T-helper 1 cell treated with Interleukin-12 subunit alpha and Interleukin-12 subunit beta and Interleukin-4 antibody, amounts not matched to agents 30 μg/mL and 1 μg/mL, for 36 hours (primary cell): Measurements from ENCODE around the gene GCLM.

Experiments
- H3K27ac Mint-ChIP-seq: one replicate; pipeline ENCODE4 v1.8.0; 2021; ENCODE audit warnings: mild to moderate bottlenecking, mixed read lengths
- H3K27me3 Mint-ChIP-seq: one replicate; pipeline ENCODE4 v1.8.0; 2021; ENCODE audit warnings: low read depth, mixed read lengths
- H3K36me3 Mint-ChIP-seq: one replicate; pipeline ENCODE4 v1.8.0; 2021; ENCODE audit warnings: low read depth, mixed read lengths
- H3K4me1 Mint-ChIP-seq: one replicate; pipeline ENCODE4 v1.8.0; 2021; ENCODE audit warnings: low read depth, mixed read lengths
- H3K4me3 Mint-ChIP-seq: one replicate; pipeline ENCODE4 v1.8.0; 2021; ENCODE audit warnings: mild to moderate bottlenecking, moderate library complexity, mixed read lengths
- H3K9me3 Mint-ChIP-seq: one replicate; pipeline ENCODE4 v1.8.0; 2021; ENCODE audit warnings: mixed read lengths

Gene GCLM

GRCh38 chr1:93846206-93846991 lies 62.8 kb downstream of the GCLM start:
- Mint-ChIP-seq H3K27ac (peak overlapping the region; percentile 75), H3K27me3 (peaks cover 10% of the 10 kb centered on the region), H3K4me1 (peaks cover 26% of the 10 kb centered on the region), H3K36me3 (no peaks in the 10 kb centered on the region), H3K9me3 (no peaks in the 10 kb centered on the region), H3K4me3 (peak overlapping the region; percentile 81)

GRCh38 chr1:93845538-93846205 lies 63.6 kb downstream of the GCLM start:
- peak overlapping the region; percentile 81 for H3K4me3 Mint-ChIP-seq
- no peaks in the 10 kb centered on the region for H3K36me3 Mint-ChIP-seq
- H3K27ac Mint-ChIP-seq, result peak overlapping the region; percentile 68
- H3K27me3 Mint-ChIP-seq, result peaks cover 10% of the 10 kb centered on the region
- no peaks in the 10 kb centered on the region for H3K9me3 Mint-ChIP-seq
- H3K4me1 Mint-ChIP-seq, result peaks cover 26% of the 10 kb centered on the region

DNA sequence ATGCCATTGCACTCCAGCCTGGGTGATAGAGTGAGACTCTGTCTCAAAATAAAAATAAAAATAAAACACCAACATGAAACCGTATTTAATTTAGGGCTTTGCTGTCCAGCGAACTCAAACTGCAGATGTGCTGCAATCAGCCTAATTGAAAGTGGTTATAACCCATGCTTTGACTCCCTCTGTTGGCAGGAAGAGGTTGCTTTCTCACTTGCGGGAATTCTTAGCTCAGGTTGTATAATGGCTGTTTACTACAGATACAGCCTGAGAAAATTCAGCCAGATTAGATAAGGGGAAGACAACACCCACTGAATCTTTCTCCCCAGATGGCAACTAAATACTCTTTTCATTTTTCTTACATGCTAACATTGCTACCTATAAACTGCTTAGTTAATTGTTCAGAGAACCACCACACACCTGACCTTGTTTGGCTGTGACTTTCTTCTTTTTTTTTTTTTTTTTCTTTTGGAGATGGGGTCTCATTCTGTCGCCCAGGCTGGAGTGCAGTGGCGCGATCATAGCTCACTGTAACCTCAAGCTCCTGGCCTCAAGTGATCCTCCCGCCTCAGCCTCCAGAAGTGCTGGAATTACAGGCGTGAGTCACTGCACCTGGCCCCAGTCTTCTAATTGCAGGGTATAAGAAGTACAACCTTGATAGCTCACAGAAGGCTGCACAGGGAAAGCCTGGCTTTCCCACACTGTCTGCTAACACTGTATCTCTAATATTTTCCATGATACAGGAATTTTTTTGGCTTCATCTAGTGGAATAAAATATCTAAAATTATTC lies 64.8 kb downstream of the GCLM start:
- Mint-ChIP-seq H3K27ac (no peak overlapping the region), H3K4me3 (peak overlapping the region; percentile 2), H3K9me3 (no peaks in the 10 kb centered on the region), H3K27me3 (peaks cover 10% of the 10 kb centered on the region), H3K4me1 (peaks cover 23% of the 10 kb centered on the region), H3K36me3 (no peaks in the 10 kb centered on the region)

GRCh38 chr1:93842750-93843500 lies 66.3 kb downstream of the GCLM start:
- H3K27me3 Mint-ChIP-seq, result peaks cover 10% of the 10 kb centered on the region
- no peak overlapping the region for H3K4me3 Mint-ChIP-seq
- no peaks in the 10 kb centered on the region for H3K9me3 Mint-ChIP-seq
- no peak overlapping the region for H3K27ac Mint-ChIP-seq
- no peaks in the 10 kb centered on the region for H3K36me3 Mint-ChIP-seq
- peaks cover 20% of the 10 kb centered on the region for H3K4me1 Mint-ChIP-seq

GRCh38 chr1:93841771-93842170 lies 67.5 kb downstream of the GCLM start:
- peaks cover 13% of the 10 kb centered on the region for H3K4me1 Mint-ChIP-seq
- H3K9me3 Mint-ChIP-seq, result no peaks in the 10 kb centered on the region
- no peak overlapping the region for H3K4me3 Mint-ChIP-seq
- H3K27ac Mint-ChIP-seq, result no peak overlapping the region
- H3K36me3 Mint-ChIP-seq, result no peaks in the 10 kb centered on the region
- H3K27me3 Mint-ChIP-seq, result peaks cover 14% of the 10 kb centered on the region

GRCh38 chr1:93840956-93841482 lies 68.2 kb downstream of the GCLM start:
- H3K4me1 Mint-ChIP-seq, result peaks cover 12% of the 10 kb centered on the region
- peaks cover 14% of the 10 kb centered on the region for H3K27me3 Mint-ChIP-seq
- no peak overlapping the region for H3K27ac Mint-ChIP-seq

DNA sequence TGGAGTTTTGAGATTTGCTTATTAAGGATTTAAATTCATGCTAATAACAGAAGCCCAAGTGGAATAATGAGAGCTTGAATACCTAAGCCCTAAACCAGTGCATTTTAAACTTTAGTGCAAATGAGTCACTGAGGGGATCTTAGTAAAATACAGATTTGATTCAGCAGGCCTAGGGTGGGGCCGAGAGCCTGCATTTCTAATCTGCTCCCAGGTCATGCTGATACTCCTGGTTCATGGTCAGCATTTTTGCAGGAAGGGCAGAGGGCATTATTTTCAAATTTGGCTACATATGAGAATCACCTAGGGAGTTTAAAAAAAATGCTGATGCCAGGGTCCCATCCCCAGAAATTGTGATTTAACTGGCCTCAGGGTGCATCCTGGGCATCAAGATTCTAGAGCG lies 69.5 kb downstream of the GCLM start:
- peaks cover 14% of the 10 kb centered on the region for H3K27me3 Mint-ChIP-seq
- peaks cover 3% of the 10 kb centered on the region for H3K9me3 Mint-ChIP-seq
- H3K4me1 Mint-ChIP-seq, result peaks cover 3% of the 10 kb centered on the region
- no peak overlapping the region for H3K27ac Mint-ChIP-seq
- H3K36me3 Mint-ChIP-seq, result peaks cover under 1% of the 10 kb centered on the region
- no peak overlapping the region for H3K4me3 Mint-ChIP-seq

More at GRCh38 chr1:93840956-93841482, 68.2 kb downstream of the GCLM start:
- Mint-ChIP-seq H3K4me3 (no peak overlapping the region), H3K36me3 (no peaks in the 10 kb centered on the region), H3K9me3 (no peaks in the 10 kb centered on the region)

GRCh38 chr1:93839307-93839706 lies 69.9 kb downstream of the GCLM start:
- Mint-ChIP-seq H3K27ac (no peak overlapping the region), H3K27me3 (peaks cover 14% of the 10 kb centered on the region), H3K4me1 (peaks cover 2% of the 10 kb centered on the region), H3K36me3 (peaks cover 3% of the 10 kb centered on the region), H3K4me3 (no peak overlapping the region), H3K9me3 (peaks cover 7% of the 10 kb centered on the region)

GRCh38 chr1:93837961-93838360 lies 71.3 kb downstream of the GCLM start:
- Mint-ChIP-seq H3K36me3 (peaks cover 3% of the 10 kb centered on the region), H3K27me3 (peaks cover 14% of the 10 kb centered on the region), H3K4me1 (no peaks in the 10 kb centered on the region), H3K27ac (no peak overlapping the region), H3K4me3 (no peak overlapping the region), H3K9me3 (peaks cover 11% of the 10 kb centered on the region)
